Upper lobe of left lung (tissue), 4 donors: ENCODE results near the gene PEMT.

ENCODE experiments used
- EP300 ChIP-seq, 4 donors: sonication (generic); formaldehyde crosslinking; IDR thresholded peaks; one replicate each; pipeline ENCODE4 v1.5.1; 2017; ENCODE audit warnings: antibody characterized with exemption in 4 of 4, control low read depth in 2 of 4
- POLR2A ChIP-seq, 4 donors: fragments of 450-650 bp; IDR thresholded peaks; one replicate each; pipeline ENCODE4 v1.5.1; 2016 to 2017; ENCODE audit warnings: antibody characterized with exemption in 4 of 4, mild to moderate bottlenecking in 2 of 4
- POLR2AphosphoS5 ChIP-seq, 2 donors: sonication (generic); formaldehyde crosslinking; IDR thresholded peaks; one replicate each; pipeline ENCODE4 v1.5.1; 2017; ENCODE audit warnings: antibody characterized with exemption in 2 of 2

DNA sequence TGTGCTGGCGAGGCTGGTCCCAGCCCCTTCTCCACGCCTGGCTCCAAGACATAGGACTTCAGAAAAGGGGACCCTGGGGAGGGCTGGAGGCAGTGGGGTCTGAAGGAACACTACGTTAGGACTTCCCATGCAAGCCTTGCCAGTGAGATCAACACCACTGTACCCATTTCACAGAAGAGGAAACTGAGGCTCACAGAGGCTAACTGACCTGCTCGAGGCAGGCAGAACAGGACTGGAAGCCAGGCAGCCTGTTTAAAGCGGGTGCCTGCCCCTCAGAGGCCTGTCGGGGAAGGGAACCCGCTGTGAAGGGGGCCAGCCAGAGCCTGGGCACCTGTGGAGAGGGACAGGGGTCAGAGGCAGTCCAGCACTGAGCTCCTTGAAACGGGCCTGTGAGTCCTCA is 32.3 kb downstream of the PEMT start:
- TF ChIP-seq EP300 (IDR thresholded peaks at IDR 0.05), result no peak
- TF ChIP-seq POLR2A (IDR thresholded peaks at IDR 0.05), result no peak
- TF ChIP-seq POLR2AphosphoS5 (IDR thresholded peaks at IDR 0.05), result no peak
